GM06990 (cell line): Measurements from ENCODE around the gene BOD1L1.
A peak's percentile ranks its signal among the peaks of the same experiment; 100 is the strongest.

Source experiments
- DNase-seq: peaks from one replicate; pipeline ENCODE4 v3.0.0-alpha.2; 2011; ENCODE audit not compliant: insufficient read length; ENCODE audit errors: extremely low read depth
- H3K27me3 ChIP-seq: replicated peaks from 2 replicates; pipeline ENCODE4 v1.6.0; 2011; ENCODE audit warnings: low read length; ENCODE audit not compliant: control insufficient read depth, insufficient read depth
- H3K36me3 ChIP-seq: 2 replicates; pipeline ENCODE4 v1.5.1; 2011; ENCODE audit warnings: low read length; ENCODE audit not compliant: control insufficient read depth, insufficient read depth
- H3K4me3 ChIP-seq: replicated peaks from 2 replicates; pipeline ENCODE4 v1.5.1; 2011; ENCODE audit warnings: low read depth, mild to moderate bottlenecking, control low read depth, low read length
- TF ChIP-seq, protein P1 (sequence below): IDR thresholded peaks from 2 replicates; pipeline ENCODE4 v1.5.1; 2011; ENCODE audit warnings: low read length, control low read depth, mild to moderate bottlenecking, inconsistent platforms; ENCODE audit not compliant: insufficient read depth, poor library complexity, severe bottlenecking

BOD1L1 gene

DNA sequence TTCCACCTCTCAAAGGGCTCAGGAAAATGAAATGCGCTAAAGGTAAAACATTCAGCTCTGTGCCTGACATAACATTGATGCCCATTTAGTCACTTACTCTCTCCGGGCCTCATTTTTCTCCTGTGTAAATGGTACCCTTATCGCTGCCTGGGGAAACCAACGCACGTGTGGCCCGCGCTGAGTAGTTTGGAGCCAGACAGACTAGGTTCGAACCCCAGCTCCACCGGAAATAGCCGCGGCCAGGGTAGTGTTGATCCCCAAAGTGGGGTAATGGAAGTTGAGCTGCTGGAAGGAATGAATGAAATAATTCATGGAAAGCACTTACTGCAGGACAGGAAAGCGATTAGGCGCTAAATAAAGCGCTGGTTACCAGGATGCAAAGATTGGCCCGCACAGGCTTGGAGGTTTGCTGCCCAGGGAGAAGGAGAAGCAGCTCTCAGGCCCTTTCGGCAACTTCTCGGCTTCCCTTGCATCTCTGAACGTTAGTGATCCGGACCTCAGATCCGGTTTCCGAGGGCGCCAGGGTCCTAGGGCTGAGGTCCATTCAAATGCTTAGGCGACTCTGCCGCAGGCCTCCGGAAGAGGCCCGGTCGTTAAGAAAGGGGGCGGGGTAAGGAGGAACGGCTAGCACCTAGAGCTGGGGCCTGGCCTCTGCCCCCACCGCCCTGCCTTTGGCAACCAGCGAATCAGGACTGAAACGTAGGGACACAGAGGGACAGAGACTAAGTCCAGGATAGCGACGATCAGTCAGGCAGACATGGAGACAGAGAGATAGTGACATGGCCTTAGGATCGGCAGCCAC is 96.5 kb downstream of the BOD1L1 start:
- H3K27me3 ChIP-seq, result peaks cover 8% of the 10 kb centered on the region
- no peak overlapping the region for H3K4me3 ChIP-seq
- TF ChIP-seq, protein P1, sequence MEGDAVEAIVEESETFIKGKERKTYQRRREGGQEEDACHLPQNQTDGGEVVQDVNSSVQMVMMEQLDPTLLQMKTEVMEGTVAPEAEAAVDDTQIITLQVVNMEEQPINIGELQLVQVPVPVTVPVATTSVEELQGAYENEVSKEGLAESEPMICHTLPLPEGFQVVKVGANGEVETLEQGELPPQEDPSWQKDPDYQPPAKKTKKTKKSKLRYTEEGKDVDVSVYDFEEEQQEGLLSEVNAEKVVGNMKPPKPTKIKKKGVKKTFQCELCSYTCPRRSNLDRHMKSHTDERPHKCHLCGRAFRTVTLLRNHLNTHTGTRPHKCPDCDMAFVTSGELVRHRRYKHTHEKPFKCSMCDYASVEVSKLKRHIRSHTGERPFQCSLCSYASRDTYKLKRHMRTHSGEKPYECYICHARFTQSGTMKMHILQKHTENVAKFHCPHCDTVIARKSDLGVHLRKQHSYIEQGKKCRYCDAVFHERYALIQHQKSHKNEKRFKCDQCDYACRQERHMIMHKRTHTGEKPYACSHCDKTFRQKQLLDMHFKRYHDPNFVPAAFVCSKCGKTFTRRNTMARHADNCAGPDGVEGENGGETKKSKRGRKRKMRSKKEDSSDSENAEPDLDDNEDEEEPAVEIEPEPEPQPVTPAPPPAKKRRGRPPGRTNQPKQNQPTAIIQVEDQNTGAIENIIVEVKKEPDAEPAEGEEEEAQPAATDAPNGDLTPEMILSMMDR, result no peak
- no peak for DNase-seq
- no peaks in the 10 kb centered on the region for H3K36me3 ChIP-seq

DNA sequence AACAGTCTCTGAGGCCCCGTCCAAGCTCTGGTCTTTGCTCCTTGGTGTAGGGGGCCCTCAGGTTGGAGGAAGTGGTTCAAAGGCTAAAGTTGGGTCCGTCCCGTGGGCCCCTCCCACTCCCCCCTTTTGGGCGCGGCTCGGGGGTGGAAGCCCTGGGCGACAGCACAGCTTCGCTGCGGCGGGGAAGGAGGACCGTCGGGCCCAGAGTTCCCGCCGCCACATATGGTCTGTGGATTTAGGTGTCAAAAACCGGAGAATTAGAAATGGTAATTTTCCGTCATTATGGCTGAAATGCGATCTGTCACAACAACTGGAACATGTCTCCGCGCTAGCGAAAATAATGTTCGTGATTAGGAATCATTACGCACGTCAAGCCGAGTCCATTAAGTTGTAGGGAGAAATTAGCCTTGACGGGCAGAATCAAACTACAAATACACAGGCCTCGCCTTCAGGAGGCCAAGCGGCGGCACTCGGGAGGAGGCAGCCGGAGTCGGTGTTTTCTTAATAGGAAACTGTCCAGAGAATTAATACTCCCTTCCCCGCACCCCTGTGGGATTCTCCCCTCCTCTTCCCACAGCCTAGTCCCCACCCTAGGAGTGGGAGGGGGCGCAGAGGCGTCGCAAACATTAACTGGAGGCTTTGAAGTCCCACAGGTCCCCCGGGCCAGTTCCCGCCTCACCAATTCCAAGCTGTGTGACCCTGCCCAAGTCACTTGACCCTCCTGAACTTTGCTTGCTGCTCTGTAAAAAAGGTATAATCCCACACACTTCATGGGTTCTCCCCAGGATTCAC is 98.2 kb downstream of the BOD1L1 start:
- no peak for DNase-seq

DNA sequence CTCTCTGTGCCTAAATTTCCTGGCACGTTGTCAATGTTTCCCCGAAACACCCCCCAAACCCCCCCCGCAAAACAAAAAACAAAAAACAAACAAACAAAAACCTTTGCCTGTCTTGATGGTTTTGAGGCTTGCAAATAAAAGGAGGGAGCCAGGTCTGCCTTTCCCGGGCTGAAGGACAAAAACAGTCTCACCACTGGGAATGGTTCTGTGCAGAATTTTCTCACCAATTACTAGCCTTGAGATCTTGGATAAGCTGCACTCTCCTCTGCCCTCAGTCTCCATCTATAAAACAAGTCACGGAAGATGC is 98.8 kb downstream of the BOD1L1 start:
- no peak for DNase-seq
- TF ChIP-seq, protein P1, result no peak
- Histone ChIP-seq H3K27me3 (peaks cover 6% of the 10 kb centered on the region), H3K4me3 (no peak overlapping the region), H3K36me3 (no peaks in the 10 kb centered on the region)

More for the DNA sequence above, 98.2 kb downstream of the BOD1L1 start:
- no peaks in the 10 kb centered on the region for H3K36me3 ChIP-seq
- TF ChIP-seq, protein P1, result no peak
- H3K27me3 ChIP-seq, result peaks cover 8% of the 10 kb centered on the region
- H3K4me3 ChIP-seq, result no peak overlapping the region

DNA sequence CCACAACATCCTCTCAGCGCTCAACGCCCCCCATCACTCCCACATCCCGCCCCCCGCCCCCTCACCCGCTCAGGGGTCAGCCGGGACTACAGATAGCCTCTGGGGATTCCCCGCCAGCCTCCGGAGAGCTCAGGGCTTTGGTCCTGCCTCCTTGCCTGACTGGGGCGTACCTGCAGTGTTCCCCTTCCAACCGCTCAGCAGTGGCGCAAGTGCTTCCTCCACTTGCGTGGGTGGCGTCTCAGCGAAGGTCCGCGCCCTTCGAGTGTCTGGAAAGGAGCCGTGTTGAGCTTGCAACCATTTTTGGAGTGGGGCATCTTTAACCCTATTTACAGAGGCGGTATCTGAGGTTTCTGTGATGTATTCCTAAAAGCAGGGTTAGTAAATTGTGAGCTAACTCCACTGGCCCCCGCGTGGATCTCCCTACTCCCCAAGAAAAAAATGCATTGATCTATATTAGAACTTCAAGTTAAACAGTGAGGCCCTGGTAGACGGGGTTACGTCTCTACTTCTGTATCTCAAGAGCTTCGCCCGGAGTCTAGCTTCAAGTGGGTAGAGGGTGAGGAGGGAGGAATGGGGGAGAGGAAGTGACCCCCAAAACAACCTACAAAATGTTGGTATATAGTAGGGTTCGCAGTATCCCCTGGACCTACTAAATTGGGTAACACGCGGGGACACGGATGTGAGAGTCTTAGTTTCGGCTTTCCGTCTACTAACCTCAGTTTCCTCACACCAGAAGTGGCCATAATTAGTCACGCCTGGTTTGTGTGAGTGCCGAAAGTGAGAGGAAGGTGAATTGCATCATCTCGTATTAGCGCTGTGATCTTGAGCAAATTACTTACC is 99.3 kb downstream of the BOD1L1 start:
- TF ChIP-seq, protein P1, result no peak
- peak overlapping the region; percentile 43 for H3K4me3 ChIP-seq
- peak; percentile 70 for DNase-seq
- H3K27me3 ChIP-seq, result peaks cover 4% of the 10 kb centered on the region
- H3K36me3 ChIP-seq, result no peaks in the 10 kb centered on the region

DNA sequence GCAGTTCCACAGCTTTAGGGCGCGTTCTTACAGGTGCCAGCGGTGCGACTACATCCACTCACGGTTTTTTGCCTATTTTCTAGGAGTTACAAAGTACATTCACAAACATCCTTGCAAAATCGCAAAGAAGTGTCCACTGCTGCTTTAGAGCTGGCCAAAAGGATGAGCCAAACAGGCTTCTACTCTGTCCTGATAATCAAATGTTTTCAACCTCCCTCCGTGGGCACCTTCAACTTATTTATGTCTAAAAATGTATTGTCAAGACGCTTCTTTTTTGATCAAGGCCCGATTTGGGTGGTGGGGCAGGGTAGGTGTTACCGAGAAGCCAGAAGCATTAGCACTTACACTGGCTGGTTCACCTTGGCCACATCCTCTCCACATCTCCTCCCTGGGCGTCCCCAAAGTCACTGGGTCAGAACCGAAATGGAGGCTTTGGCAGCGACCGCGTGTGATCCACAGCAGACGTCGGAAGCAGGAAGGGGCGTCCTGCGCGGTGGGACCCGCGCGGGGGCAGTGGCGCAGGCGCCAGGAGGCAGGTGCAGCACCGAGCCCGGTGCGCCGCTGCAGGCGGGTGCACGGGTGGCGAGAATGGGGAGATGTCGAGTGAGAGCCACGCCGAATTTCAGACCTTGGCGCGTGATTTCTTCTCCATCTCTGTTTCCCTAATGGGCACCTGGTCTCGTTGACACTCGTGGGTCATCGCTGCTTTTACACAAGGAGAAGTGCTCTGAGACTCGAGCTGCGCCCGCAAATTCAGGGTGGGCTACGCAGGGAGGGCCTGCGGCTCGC is 100.1 kb downstream of the BOD1L1 start:
- Histone ChIP-seq H3K27me3 (peaks cover 6% of the 10 kb centered on the region), H3K36me3 (no peaks in the 10 kb centered on the region), H3K4me3 (peak overlapping the region; percentile 39)
- TF ChIP-seq, protein P1, result no peak
- DNase-seq, result no peak
